ENCODE data around the gene NR1D2.

The NR1D2 gene

DNA sequence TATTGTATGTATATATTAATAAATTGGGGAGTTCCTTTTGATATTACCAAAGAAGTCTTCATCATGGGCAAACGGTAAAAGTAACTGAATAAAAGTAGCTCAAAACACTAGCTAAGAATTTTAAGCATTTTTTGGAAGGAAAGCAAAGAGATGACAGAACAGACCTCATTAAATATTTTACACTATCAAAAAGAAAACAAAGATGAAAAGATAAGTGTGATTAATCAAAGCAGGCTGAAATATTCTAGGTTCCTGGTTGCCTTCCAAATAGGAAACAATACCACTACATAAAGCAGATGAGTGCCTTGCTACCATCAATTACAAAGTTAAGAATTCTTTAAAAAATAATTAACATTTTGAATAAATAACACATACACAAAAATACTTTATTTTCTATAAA, 31.9 kb upstream of the NR1D2 start (continued):
- no peak for TF ChIP-seq ZNF23 (tag by site-specific recombination; IDR thresholded peaks at IDR 0.05; ENCODE audit: borderline replicate concordance)
- no peak for TF ChIP-seq ZIC2 (tag by site-specific recombination; IDR thresholded peaks at IDR 0.05)
- TF ChIP-seq ZNF112 (tag by site-specific recombination; IDR thresholded peaks at IDR 0.05), result no peak

DNA sequence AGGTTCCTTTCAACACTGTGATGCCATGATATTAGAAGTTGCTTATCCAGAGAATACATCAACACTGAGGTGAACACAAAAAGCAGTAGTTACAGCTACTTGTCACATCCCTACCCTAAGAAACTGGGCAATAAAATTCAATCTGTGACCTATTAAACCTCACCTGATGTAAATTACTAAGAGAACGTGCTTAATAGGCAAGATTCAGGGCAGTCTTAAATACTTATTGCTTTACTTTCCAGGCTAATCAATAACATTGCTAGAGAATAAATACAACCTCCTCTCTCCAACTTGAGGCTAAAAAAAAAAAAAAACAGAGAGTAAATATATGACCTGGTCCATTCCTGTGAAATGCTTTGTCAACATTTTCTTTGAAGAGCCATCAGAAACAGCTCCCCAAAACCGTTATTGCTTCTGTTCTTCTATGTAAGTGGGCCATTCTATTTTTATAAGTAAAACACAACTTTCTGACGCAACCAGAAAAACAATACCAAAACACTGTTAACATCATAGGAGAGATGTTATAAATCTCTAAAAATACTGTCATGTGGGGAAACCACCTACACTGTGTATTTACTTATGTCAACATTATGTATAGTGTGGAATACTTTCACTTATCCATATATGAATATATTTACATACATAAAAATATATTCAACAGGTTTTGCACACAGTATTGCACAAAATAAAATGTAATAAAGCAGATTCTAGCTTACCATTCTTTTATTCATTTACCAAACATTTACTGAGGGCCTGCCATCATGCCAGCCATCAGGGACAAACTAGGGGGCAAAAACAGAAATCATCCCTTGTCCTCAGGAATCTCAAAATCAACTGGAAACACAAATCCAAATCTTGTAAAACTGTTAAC, 31.0 kb upstream of the NR1D2 start:
- POLR2A ChIA-PET, result no interaction called here
- CTCF ChIA-PET, result no interaction called here
- H3K4me3 ChIP-seq (ENCODE audit: low read depth, low read length), result no peak overlapping the region

More for the DNA sequence above, 31.0 kb upstream of the NR1D2 start:
- H3K9me3 ChIP-seq (ENCODE audit: control insufficient read depth, insufficient read depth, low read depth, low read length), result no peaks in the 10 kb centered on the region
- TF ChIP-seq, protein P1, sequence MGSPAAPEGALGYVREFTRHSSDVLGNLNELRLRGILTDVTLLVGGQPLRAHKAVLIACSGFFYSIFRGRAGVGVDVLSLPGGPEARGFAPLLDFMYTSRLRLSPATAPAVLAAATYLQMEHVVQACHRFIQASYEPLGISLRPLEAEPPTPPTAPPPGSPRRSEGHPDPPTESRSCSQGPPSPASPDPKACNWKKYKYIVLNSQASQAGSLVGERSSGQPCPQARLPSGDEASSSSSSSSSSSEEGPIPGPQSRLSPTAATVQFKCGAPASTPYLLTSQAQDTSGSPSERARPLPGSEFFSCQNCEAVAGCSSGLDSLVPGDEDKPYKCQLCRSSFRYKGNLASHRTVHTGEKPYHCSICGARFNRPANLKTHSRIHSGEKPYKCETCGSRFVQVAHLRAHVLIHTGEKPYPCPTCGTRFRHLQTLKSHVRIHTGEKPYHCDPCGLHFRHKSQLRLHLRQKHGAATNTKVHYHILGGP (tag by site-specific recombination; IDR thresholded peaks at IDR 0.05), result no peak
- TF ChIP-seq MZF1 (tag by site-specific recombination; IDR thresholded peaks at IDR 0.05; ENCODE audit: borderline replicate concordance), result no peak
- peak; percentile 52 for TF ChIP-seq OSR2 (tag by site-specific recombination; IDR thresholded peaks at IDR 0.05)
- TF ChIP-seq SCRT2 (tag by site-specific recombination; IDR thresholded peaks at IDR 0.05), result peak; percentile 94
- TF ChIP-seq SCRT1 (tag by site-specific recombination; IDR thresholded peaks at IDR 0.05; ENCODE audit: borderline replicate concordance), result peak; percentile 82
- no peak for TF ChIP-seq ZNF174 (tag by site-specific recombination; IDR thresholded peaks at IDR 0.05)
- TF ChIP-seq RBAK (tag by site-specific recombination; IDR thresholded peaks at IDR 0.05), result no peak
- TF ChIP-seq, protein P2, sequence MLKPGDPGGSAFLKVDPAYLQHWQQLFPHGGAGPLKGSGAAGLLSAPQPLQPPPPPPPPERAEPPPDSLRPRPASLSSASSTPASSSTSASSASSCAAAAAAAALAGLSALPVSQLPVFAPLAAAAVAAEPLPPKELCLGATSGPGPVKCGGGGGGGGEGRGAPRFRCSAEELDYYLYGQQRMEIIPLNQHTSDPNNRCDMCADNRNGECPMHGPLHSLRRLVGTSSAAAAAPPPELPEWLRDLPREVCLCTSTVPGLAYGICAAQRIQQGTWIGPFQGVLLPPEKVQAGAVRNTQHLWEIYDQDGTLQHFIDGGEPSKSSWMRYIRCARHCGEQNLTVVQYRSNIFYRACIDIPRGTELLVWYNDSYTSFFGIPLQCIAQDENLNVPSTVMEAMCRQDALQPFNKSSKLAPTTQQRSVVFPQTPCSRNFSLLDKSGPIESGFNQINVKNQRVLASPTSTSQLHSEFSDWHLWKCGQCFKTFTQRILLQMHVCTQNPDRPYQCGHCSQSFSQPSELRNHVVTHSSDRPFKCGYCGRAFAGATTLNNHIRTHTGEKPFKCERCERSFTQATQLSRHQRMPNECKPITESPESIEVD (tag by site-specific recombination; IDR thresholded peaks at IDR 0.05), result peak; percentile 87
- 0 out of 2 replicates have a peak, but pooled peaks have one; percentile 24 for TF ChIP-seq WT1 (tag by site-specific recombination; IDR thresholded peaks at IDR 0.05)
- TF ChIP-seq, protein P3, sequence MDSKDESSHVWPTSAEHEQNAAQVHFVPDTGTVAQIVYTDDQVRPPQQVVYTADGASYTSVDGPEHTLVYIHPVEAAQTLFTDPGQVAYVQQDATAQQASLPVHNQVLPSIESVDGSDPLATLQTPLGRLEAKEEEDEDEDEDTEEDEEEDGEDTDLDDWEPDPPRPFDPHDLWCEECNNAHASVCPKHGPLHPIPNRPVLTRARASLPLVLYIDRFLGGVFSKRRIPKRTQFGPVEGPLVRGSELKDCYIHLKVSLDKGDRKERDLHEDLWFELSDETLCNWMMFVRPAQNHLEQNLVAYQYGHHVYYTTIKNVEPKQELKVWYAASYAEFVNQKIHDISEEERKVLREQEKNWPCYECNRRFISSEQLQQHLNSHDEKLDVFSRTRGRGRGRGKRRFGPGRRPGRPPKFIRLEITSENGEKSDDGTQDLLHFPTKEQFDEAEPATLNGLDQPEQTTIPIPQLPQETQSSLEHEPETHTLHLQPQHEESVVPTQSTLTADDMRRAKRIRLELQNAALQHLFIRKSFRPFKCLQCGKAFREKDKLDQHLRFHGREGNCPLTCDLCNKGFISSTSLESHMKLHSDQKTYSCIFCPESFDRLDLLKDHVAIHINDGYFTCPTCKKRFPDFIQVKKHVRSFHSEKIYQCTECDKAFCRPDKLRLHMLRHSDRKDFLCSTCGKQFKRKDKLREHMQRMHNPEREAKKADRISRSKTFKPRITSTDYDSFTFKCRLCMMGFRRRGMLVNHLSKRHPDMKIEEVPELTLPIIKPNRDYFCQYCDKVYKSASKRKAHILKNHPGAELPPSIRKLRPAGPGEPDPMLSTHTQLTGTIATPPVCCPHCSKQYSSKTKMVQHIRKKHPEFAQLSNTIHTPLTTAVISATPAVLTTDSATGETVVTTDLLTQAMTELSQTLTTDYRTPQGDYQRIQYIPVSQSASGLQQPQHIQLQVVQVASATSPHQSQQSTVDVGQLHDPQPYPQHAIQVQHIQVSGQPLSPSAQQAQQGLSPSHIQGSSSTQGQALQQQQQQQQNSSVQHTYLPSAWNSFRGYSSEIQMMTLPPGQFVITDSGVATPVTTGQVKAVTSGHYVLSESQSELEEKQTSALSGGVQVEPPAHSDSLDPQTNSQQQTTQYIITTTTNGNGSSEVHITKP (tag by site-specific recombination; IDR thresholded peaks at IDR 0.05), result peak; percentile 40
- TF ChIP-seq ZFHX2 (tag by site-specific recombination; conservative IDR thresholded peaks at IDR 0.05), result no peak
- TF ChIP-seq, protein P4, sequence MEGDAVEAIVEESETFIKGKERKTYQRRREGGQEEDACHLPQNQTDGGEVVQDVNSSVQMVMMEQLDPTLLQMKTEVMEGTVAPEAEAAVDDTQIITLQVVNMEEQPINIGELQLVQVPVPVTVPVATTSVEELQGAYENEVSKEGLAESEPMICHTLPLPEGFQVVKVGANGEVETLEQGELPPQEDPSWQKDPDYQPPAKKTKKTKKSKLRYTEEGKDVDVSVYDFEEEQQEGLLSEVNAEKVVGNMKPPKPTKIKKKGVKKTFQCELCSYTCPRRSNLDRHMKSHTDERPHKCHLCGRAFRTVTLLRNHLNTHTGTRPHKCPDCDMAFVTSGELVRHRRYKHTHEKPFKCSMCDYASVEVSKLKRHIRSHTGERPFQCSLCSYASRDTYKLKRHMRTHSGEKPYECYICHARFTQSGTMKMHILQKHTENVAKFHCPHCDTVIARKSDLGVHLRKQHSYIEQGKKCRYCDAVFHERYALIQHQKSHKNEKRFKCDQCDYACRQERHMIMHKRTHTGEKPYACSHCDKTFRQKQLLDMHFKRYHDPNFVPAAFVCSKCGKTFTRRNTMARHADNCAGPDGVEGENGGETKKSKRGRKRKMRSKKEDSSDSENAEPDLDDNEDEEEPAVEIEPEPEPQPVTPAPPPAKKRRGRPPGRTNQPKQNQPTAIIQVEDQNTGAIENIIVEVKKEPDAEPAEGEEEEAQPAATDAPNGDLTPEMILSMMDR (tag by site-specific recombination; IDR thresholded peaks at IDR 0.05), result no peak
- TF ChIP-seq ZBTB17 (tag by site-specific recombination; IDR thresholded peaks at IDR 0.05), result no peak
- peak; percentile 72 for TF ChIP-seq ZNF664 (tag by site-specific recombination; IDR thresholded peaks at IDR 0.05)
- TF ChIP-seq ZNF629 (tag by site-specific recombination; IDR thresholded peaks at IDR 0.05), result peak; percentile 57
- TF ChIP-seq ZNF10 (tag by site-specific recombination; IDR thresholded peaks at IDR 0.05), result 0 out of 2 replicates have a peak, but pooled peaks have one; percentile 16
- H3K36me3 ChIP-seq (ENCODE audit: control insufficient read depth in 2 of 2, insufficient read depth in 1 of 2, low read length in 2 of 2), result peaks cover 19 to 38% of the 10 kb centered on the region in 2 experiments; a peak in 2 of 3 replicates
- H3K4me1 ChIP-seq (ENCODE audit: control insufficient read depth, insufficient read depth, low read length), result peaks cover 7% of the 10 kb centered on the region
- H3K27ac ChIP-seq (ENCODE audit: extremely low read depth, low read depth, low read length), result no peak overlapping the region

Measured in HEK293 (cell line).